ENCODE results near the gene SLAMF7. TPM values are rescaled to one million over a fixed set of nuclear protein-coding genes. Genes with fewer than 3 reads are reported as not detected.

The SLAMF7 gene
- total and polyA plus RNA-seq, 2 of the 8 experiments (the other 6 are each of a cell fraction or from before 2014, with no cell fraction given) = not detected

GRCh38 chr1:160753594-160753993 lies 14.5 kb downstream of the SLAMF7 start:
- TF ChIP-seq MAX (IDR thresholded peaks at IDR 0.05) = no peak
- no peak for TF ChIP-seq TBP (IDR thresholded peaks at IDR 0.05; ENCODE audit: low read depth, low read length)
- TF ChIP-seq KDM1A (IDR thresholded peaks at IDR 0.05; ENCODE audit: borderline replicate concordance, low read length) = no peak
- TF ChIP-seq KDM4A (IDR thresholded peaks at IDR 0.05; ENCODE audit: low read depth, low read length, severe bottlenecking) = no peak
- no peak for TF ChIP-seq RXRA (IDR thresholded peaks at IDR 0.05; ENCODE audit: insufficient read depth, low read depth, low read length)
- no peak for TF ChIP-seq TAF7 (optimal IDR thresholded peaks at IDR 0.05; ENCODE audit: borderline replicate concordance, low read depth, low read length)
- TF ChIP-seq JUN (IDR thresholded peaks at IDR 0.05; ENCODE audit: low read depth, low read length) = no peak
- TF ChIP-seq MAFK (IDR thresholded peaks at IDR 0.05; ENCODE audit: low read depth, low read length) = no peak
- no peak for TF ChIP-seq SUZ12 (IDR thresholded peaks at IDR 0.05; ENCODE audit: low read length)
- no peak for TF ChIP-seq TEAD4 (IDR thresholded peaks at IDR 0.05; ENCODE audit: low read depth, low read length)
- no peak for TF ChIP-seq RBBP5 (IDR thresholded peaks at IDR 0.05; ENCODE audit: borderline replicate concordance, low read depth, low read length)
- no peak for TF ChIP-seq RAD21 (IDR thresholded peaks at IDR 0.05 in 1 of 2, conservative IDR thresholded peaks at IDR 0.05 in 1 of 2; ENCODE audit: low read depth in 2 of 2, low read length in 2 of 2)
- no peak overlapping the region for H2BK20ac ChIP-seq (ENCODE audit: low read length)

More at GRCh38 chr1:160753594-160753993, 14.5 kb downstream of the SLAMF7 start:
- Histone ChIP-seq H2BK5ac (ENCODE audit: low read depth, low read length) (no peak overlapping the region), H2BK15ac (ENCODE audit: low read length) (no peak overlapping the region), H2AK5ac (ENCODE audit: low read depth, low read length) (no peak overlapping the region), H3K79me2 (ENCODE audit: control insufficient read depth in 1 of 2, insufficient read depth in 2 of 2, low read length in 2 of 2) (no peaks in the 10 kb centered on the region), H2BK12ac (ENCODE audit: low read depth, low read length) (no peak overlapping the region), H3K18ac (ENCODE audit: extremely low read depth, low read length) (no peak overlapping the region), H3K4me2 (ENCODE audit: insufficient read depth in 1 of 2, low read depth in 2 of 2, low read length in 2 of 2) (no peak overlapping the region), H3K27me3 (replicated peaks in 1 of 4; ENCODE audit: control insufficient read depth in 3 of 4, extremely low read depth in 1 of 4, insufficient read depth in 3 of 4, low read length in 3 of 4) (no peaks in the 10 kb centered on the region), H3K56ac (replicated peaks; ENCODE audit: insufficient read length, low read depth, low read length) (no peak overlapping the region), H4K8ac (ENCODE audit: extremely low read depth, insufficient read depth, low read length) (no peak overlapping the region), H3K27ac (ENCODE audit: low read depth, low read length) (no peak overlapping the region), H3K4me1 (replicated peaks in 1 of 4; ENCODE audit: control insufficient read depth in 3 of 4, insufficient read depth in 4 of 4, low read length in 3 of 4) (no peaks in the 10 kb centered on the region), H4K20me1 (replicated peaks in 1 of 2; ENCODE audit: control insufficient read depth in 1 of 2, insufficient read depth in 2 of 2, low read length in 2 of 2) (no peaks in the 10 kb centered on the region), H4K5ac (ENCODE audit: insufficient read length, low read depth, low read length) (no peak overlapping the region), H2BK120ac (replicated peaks; ENCODE audit: low read depth, low read length) (no peak overlapping the region), H3K9me3 (ENCODE audit: insufficient read depth in 2 of 2, low read depth in 1 of 2, low read length in 1 of 2) (no peaks in the 10 kb centered on the region), H3K14ac (ENCODE audit: insufficient read length) (no peak overlapping the region), H3K4me3 (ENCODE audit: extremely low read depth in 1 of 4, insufficient read depth in 2 of 4, low read depth in 3 of 4, low read length in 4 of 4) (no peak overlapping the region), H4K91ac (replicated peaks; ENCODE audit: insufficient read length, low read length) (no peak overlapping the region), H3K79me1 (ENCODE audit: low read depth, low read length) (no peaks in the 10 kb centered on the region), H2AFZ (ENCODE audit: low read length) (no peak overlapping the region), H3K36me3 (ENCODE audit: control insufficient read depth in 2 of 4, insufficient read depth in 4 of 4, low read length in 3 of 4) (no peaks in the 10 kb centered on the region), H3K23ac (ENCODE audit: insufficient read length) (no peak overlapping the region), H3K23me2 (ENCODE audit: low read depth, low read length) (no peaks in the 10 kb centered on the region), H3K4ac (replicated peaks; ENCODE audit: insufficient read length, low read depth, low read length) (no peak overlapping the region), H3K9ac (replicated peaks in 1 of 4; ENCODE audit: extremely low read depth in 1 of 4, low read depth in 3 of 4, low read length in 3 of 4) (no peak overlapping the region)
- ChIA-PET CTCF (ENCODE audit: partially characterized antibody) (interaction anchor here (1.1 to 4.2 kb wide), 5 partner anchors 15 to 79 kb away, joined by 3 to 18 read pairs (median 3); no protein-coding TSS in a partner anchor), POLR2A (ENCODE audit: partially characterized antibody) (no interaction called here)
- DNase-seq (ENCODE audit: low read depth in 1 of 2, low spot score in 2 of 2) (no peak), FAIRE-seq (no peak)

Data from H1 (cell line).